ENCODE results near the gene LAG3. TPM values are rescaled to one million over a fixed set of nuclear protein-coding genes. Genes with fewer than 3 reads are reported as not detected.

The LAG3 gene
- total and polyA plus RNA-seq, 2 donors (not counting 1 experiment from before 2014, with no cell fraction given): 0.17 TPM

GRCh38 chr12:6823182-6824084 is 51.1 kb downstream of the LAG3 start:
- no peak overlapping the region for H3K4me2 ChIP-seq (ENCODE audit: extremely low read depth, insufficient read depth, low read length)
- H3K4me1 ChIP-seq (ENCODE audit: control insufficient read depth, extremely low read depth, insufficient read depth, low read length): peaks cover 24% of the 10 kb centered on the region

GRCh38 chr12:6824085-6824775 is 51.9 kb downstream of the LAG3 start:
- Histone ChIP-seq H3K79me2 (ENCODE audit: control insufficient read depth, insufficient read depth, low read length) (peaks cover 11% of the 10 kb centered on the region), H3K27me3 (ENCODE audit: control insufficient read depth, insufficient read depth, low read length) (peaks cover 2% of the 10 kb centered on the region), H3K9ac (ENCODE audit: insufficient read depth, low read length) (no peak overlapping the region), H3K9me3 (ENCODE audit: control insufficient read depth, insufficient read depth, low read depth, low read length) (no peaks in the 10 kb centered on the region), H4K20me1 (ENCODE audit: control insufficient read depth, extremely low read depth, insufficient read depth, low read length) (no peaks in the 10 kb centered on the region), H3K4me2 (ENCODE audit: extremely low read depth, insufficient read depth, low read length) (no peak overlapping the region), H3K4me1 (ENCODE audit: control insufficient read depth, extremely low read depth, insufficient read depth, low read length) (peaks cover 24% of the 10 kb centered on the region), H3K27ac (ENCODE audit: insufficient read depth, low read length) (no peak overlapping the region), H3K36me3 (ENCODE audit: control insufficient read depth, insufficient read depth, low read length) (peaks cover 6% of the 10 kb centered on the region), H2AFZ (ENCODE audit: low read length) (no peak overlapping the region), H3K4me3 (replicated peaks in 1 of 4; ENCODE audit: control extremely low read depth in 1 of 4, insufficient read depth in 1 of 4, low read depth in 3 of 4, low read length in 4 of 4) (no peak overlapping the region)
- no peak for DNase-seq (ENCODE audit: low read depth in 2 of 2)
- TF ChIP-seq EZH2 (IDR thresholded peaks at IDR 0.05; ENCODE audit: low read length, missing control alignments): no peak
- TF ChIP-seq, protein P1, sequence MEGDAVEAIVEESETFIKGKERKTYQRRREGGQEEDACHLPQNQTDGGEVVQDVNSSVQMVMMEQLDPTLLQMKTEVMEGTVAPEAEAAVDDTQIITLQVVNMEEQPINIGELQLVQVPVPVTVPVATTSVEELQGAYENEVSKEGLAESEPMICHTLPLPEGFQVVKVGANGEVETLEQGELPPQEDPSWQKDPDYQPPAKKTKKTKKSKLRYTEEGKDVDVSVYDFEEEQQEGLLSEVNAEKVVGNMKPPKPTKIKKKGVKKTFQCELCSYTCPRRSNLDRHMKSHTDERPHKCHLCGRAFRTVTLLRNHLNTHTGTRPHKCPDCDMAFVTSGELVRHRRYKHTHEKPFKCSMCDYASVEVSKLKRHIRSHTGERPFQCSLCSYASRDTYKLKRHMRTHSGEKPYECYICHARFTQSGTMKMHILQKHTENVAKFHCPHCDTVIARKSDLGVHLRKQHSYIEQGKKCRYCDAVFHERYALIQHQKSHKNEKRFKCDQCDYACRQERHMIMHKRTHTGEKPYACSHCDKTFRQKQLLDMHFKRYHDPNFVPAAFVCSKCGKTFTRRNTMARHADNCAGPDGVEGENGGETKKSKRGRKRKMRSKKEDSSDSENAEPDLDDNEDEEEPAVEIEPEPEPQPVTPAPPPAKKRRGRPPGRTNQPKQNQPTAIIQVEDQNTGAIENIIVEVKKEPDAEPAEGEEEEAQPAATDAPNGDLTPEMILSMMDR (conservative IDR thresholded peaks at IDR 0.05 in 1 of 2, IDR thresholded peaks at IDR 0.05 in 1 of 2; ENCODE audit: low read depth in 1 of 2, low read length in 2 of 2): no peak

More at GRCh38 chr12:6823182-6824084, 51.1 kb downstream of the LAG3 start:
- no peak overlapping the region for H3K27ac ChIP-seq (ENCODE audit: insufficient read depth, low read length)
- DNase-seq (ENCODE audit: low read depth in 2 of 2): no peak
- H3K9ac ChIP-seq (ENCODE audit: insufficient read depth, low read length): no peak overlapping the region
- no peak for TF ChIP-seq EZH2 (IDR thresholded peaks at IDR 0.05; ENCODE audit: low read length, missing control alignments)
- TF ChIP-seq, protein P1 (conservative IDR thresholded peaks at IDR 0.05 in 1 of 2, IDR thresholded peaks at IDR 0.05 in 1 of 2; ENCODE audit: low read depth in 1 of 2, low read length in 2 of 2): no peak
- peaks cover 6% of the 10 kb centered on the region for H3K36me3 ChIP-seq (ENCODE audit: control insufficient read depth, insufficient read depth, low read length)
- H4K20me1 ChIP-seq (ENCODE audit: control insufficient read depth, extremely low read depth, insufficient read depth, low read length): no peaks in the 10 kb centered on the region
- H3K79me2 ChIP-seq (ENCODE audit: control insufficient read depth, insufficient read depth, low read length): peaks cover 3% of the 10 kb centered on the region
- H3K27me3 ChIP-seq (ENCODE audit: control insufficient read depth, insufficient read depth, low read length): peaks cover 2% of the 10 kb centered on the region
- H2AFZ ChIP-seq (ENCODE audit: low read length): no peak overlapping the region
- no peaks in the 10 kb centered on the region for H3K9me3 ChIP-seq (ENCODE audit: control insufficient read depth, insufficient read depth, low read depth, low read length)
- no peak overlapping the region for H3K4me3 ChIP-seq (replicated peaks in 1 of 4; ENCODE audit: control extremely low read depth in 1 of 4, insufficient read depth in 1 of 4, low read depth in 3 of 4, low read length in 4 of 4)

DNA sequence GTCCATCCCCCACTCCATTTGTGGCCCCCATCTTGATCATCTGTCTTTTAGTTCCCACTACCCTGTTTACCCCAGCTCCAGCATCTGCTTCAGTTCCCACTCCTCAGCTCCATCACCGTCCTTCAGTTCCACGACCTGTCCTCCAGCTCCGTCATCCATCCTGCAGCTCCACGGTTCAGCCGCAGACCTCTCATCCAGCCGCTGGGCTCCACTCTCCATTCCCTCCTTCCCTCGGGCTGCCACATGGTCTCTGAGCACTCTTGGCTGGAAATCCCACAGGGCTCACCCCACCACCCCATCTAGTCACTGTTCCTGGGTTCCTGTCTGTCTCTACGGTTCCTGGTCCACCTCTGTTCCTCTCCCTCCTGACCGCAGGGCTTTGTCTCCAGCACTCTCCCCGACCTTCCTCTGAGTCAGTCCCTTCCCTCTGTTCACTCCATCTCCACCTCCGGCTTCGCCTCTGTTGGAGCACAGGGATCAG is 52.6 kb downstream of the LAG3 start:
- Histone ChIP-seq H3K4me3 (replicated peaks in 1 of 4; ENCODE audit: control extremely low read depth in 1 of 4, insufficient read depth in 1 of 4, low read depth in 3 of 4, low read length in 4 of 4) (peak overlapping the region in 2 of 4 experiments; percentile 38 to 48), H3K9ac (ENCODE audit: insufficient read depth, low read length) (no peak overlapping the region), H3K9me3 (ENCODE audit: control insufficient read depth, insufficient read depth, low read depth, low read length) (no peaks in the 10 kb centered on the region), H3K36me3 (ENCODE audit: control insufficient read depth, insufficient read depth, low read length) (peaks cover 7% of the 10 kb centered on the region), H3K27ac (ENCODE audit: insufficient read depth, low read length) (peak overlapping the region; percentile 2), H3K79me2 (ENCODE audit: control insufficient read depth, insufficient read depth, low read length) (peaks cover 18% of the 10 kb centered on the region), H2AFZ (ENCODE audit: low read length) (no peak overlapping the region), H3K4me1 (ENCODE audit: control insufficient read depth, extremely low read depth, insufficient read depth, low read length) (peaks cover 24% of the 10 kb centered on the region), H3K4me2 (ENCODE audit: extremely low read depth, insufficient read depth, low read length) (peak overlapping the region; percentile 39), H4K20me1 (ENCODE audit: control insufficient read depth, extremely low read depth, insufficient read depth, low read length) (no peaks in the 10 kb centered on the region), H3K27me3 (ENCODE audit: control insufficient read depth, insufficient read depth, low read length) (peaks cover 2% of the 10 kb centered on the region)
- TF ChIP-seq, protein P1 (conservative IDR thresholded peaks at IDR 0.05 in 1 of 2, IDR thresholded peaks at IDR 0.05 in 1 of 2; ENCODE audit: low read depth in 1 of 2, low read length in 2 of 2): no peak
- no peak for TF ChIP-seq EZH2 (IDR thresholded peaks at IDR 0.05; ENCODE audit: low read length, missing control alignments)
- peak in 1 of 2 donors; percentile 71 for DNase-seq (ENCODE audit: low read depth in 2 of 2)
